Osteocyte (in vitro differentiated cells): Measurements from ENCODE around the gene SLC25A17. TPM values are rescaled to one million over a fixed set of nuclear protein-coding genes. Genes with fewer than 3 reads are reported as not detected.

Experiments
- DNase-seq: peaks from one replicate; pipeline ENCODE4 v3.0.0; 2021; ENCODE audit warnings: mixed read lengths; ENCODE audit not compliant: unreplicated experiment; ENCODE audit errors: extremely low spot score
- H3K27ac Mint-ChIP-seq: one replicate; pipeline ENCODE4 v1.8.0; 2021; ENCODE audit warnings: mild to moderate bottlenecking, mixed read lengths; ENCODE audit not compliant: unreplicated experiment
- H3K27me3 Mint-ChIP-seq: one replicate; pipeline ENCODE4 v1.8.0; 2021; ENCODE audit warnings: mixed read lengths; ENCODE audit not compliant: unreplicated experiment
- H3K36me3 Mint-ChIP-seq: one replicate; pipeline ENCODE4 v1.8.0; 2021; ENCODE audit warnings: mixed read lengths; ENCODE audit not compliant: unreplicated experiment
- H3K4me1 Mint-ChIP-seq: one replicate; pipeline ENCODE4 v1.8.0; 2021; ENCODE audit warnings: mixed read lengths; ENCODE audit not compliant: unreplicated experiment
- H3K4me3 Mint-ChIP-seq: one replicate; pipeline ENCODE4 v1.8.0; 2021; ENCODE audit warnings: mild to moderate bottlenecking, moderate library complexity, mixed read lengths; ENCODE audit not compliant: unreplicated experiment
- H3K9me3 Mint-ChIP-seq: one replicate; pipeline ENCODE4 v1.8.0; 2021; ENCODE audit warnings: mixed read lengths; ENCODE audit not compliant: unreplicated experiment
- total RNA-seq: library from RNA; stranded (reverse); gene quantifications from 2 replicates; pipeline ENCODE4 v1.2.1, GENCODE V29; 2021
- TF ChIP-seq, protein P1 (sequence below): fragments of 200-600 bp; sonication (generic); IDR thresholded peaks from 2 replicates; pipeline ENCODE4 v1.5.0; 2021; ENCODE audit warnings: antibody characterized with exemption, mild to moderate bottlenecking, moderate library complexity

The SLC25A17 gene
- total RNA-seq, 1 donor from 2014 or later, result 17.1 TPM

DNA sequence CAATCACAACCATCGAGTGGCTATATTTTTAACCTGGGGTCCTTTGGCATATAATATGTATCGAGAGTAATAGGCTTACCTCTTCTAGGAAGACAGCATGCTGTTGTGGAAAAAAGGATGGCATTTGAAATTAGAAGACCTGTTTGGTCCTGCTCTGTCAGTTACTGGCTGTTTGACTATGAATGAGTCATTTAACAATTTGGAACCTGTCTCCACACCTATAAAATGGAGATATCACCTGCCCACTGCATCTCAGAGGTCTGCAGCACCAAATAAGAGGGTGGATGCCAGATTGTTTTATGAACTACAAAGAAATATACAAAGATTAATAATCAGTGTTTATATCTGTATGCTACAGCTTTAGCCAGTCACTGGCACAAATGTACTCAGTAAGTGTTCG is 60.8 kb downstream of the SLC25A17 start:
- no peak overlapping the region for H3K27ac Mint-ChIP-seq
- TF ChIP-seq, protein P1, sequence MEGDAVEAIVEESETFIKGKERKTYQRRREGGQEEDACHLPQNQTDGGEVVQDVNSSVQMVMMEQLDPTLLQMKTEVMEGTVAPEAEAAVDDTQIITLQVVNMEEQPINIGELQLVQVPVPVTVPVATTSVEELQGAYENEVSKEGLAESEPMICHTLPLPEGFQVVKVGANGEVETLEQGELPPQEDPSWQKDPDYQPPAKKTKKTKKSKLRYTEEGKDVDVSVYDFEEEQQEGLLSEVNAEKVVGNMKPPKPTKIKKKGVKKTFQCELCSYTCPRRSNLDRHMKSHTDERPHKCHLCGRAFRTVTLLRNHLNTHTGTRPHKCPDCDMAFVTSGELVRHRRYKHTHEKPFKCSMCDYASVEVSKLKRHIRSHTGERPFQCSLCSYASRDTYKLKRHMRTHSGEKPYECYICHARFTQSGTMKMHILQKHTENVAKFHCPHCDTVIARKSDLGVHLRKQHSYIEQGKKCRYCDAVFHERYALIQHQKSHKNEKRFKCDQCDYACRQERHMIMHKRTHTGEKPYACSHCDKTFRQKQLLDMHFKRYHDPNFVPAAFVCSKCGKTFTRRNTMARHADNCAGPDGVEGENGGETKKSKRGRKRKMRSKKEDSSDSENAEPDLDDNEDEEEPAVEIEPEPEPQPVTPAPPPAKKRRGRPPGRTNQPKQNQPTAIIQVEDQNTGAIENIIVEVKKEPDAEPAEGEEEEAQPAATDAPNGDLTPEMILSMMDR, result no peak
- H3K4me3 Mint-ChIP-seq, result no peak overlapping the region
- no peak for DNase-seq
- H3K36me3 Mint-ChIP-seq, result no peaks in the 10 kb centered on the region
- H3K4me1 Mint-ChIP-seq, result peaks cover 4% of the 10 kb centered on the region
- no peaks in the 10 kb centered on the region for H3K27me3 Mint-ChIP-seq
- H3K9me3 Mint-ChIP-seq, result no peaks in the 10 kb centered on the region

- H3K9me3 Mint-ChIP-seq, result no peaks in the 10 kb centered on the region
- H3K36me3 Mint-ChIP-seq, result no peaks in the 10 kb centered on the region
- H3K4me3 Mint-ChIP-seq, result no peak overlapping the region
- TF ChIP-seq, protein P1, result no peak
- H3K27me3 Mint-ChIP-seq, result peaks cover under 1% of the 10 kb centered on the region
- peaks cover 4% of the 10 kb centered on the region for H3K4me1 Mint-ChIP-seq
- DNase-seq, result no peak
- no peak overlapping the region for H3K27ac Mint-ChIP-seq
Measured at GRCh38 chr22:40757071-40757470, 62.1 kb downstream of the SLC25A17 start.

DNA sequence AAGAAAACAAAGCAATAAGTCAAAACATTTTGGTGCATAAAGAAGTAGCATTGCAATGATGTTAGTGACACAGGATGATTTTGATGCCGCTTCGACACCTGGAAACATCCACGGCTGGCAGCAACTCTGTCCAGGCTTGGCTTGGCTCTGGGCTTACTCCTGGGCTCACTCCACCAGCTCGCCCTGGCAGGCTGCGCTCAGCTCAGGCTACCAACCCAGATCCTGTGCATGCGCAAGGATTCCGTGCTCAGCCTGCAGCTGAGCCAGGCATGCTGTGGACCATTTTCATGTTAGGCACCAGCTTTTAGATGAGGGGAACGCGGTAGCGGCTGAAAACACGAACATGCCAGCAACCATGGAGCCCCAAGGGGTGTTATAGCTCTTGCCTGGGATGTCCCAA is 66.0 kb downstream of the SLC25A17 start:
- H3K36me3 Mint-ChIP-seq, result no peaks in the 10 kb centered on the region
- TF ChIP-seq, protein P1, result no peak
- no peak for DNase-seq

DNA sequence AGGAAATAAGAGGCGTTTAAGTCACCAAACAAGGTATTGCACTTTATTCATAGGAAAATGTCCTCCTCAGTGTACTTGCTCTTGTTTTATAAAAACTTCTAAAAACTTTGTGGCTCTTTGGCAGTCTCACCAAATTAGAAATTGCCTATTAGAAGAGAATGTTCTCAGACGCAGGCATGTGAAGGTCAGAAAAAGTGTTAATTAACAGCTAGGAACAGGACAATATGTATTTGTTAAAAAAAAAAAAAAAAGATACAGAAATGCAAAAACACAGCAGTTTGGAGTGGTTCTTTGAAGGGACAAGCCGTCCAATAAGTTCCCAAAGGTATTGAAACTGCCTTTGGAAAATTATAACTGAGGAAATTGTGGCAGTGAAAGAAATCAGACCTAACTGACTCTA is 67.9 kb downstream of the SLC25A17 start:
- Mint-ChIP-seq H3K27me3 (peaks cover 3% of the 10 kb centered on the region), H3K9me3 (no peaks in the 10 kb centered on the region), H3K4me1 (no peaks in the 10 kb centered on the region), H3K36me3 (no peaks in the 10 kb centered on the region), H3K27ac (no peak overlapping the region), H3K4me3 (no peak overlapping the region)
- no peak for DNase-seq
- TF ChIP-seq, protein P1, result no peak

More for the DNA sequence above, 66.0 kb downstream of the SLC25A17 start:
- Mint-ChIP-seq H3K4me1 (no peaks in the 10 kb centered on the region), H3K4me3 (no peak overlapping the region), H3K27ac (no peak overlapping the region), H3K9me3 (no peaks in the 10 kb centered on the region), H3K27me3 (peaks cover 3% of the 10 kb centered on the region)

GRCh38 chr22:40749829-40750228 is 69.3 kb downstream of the SLC25A17 start:
- peaks cover 3% of the 10 kb centered on the region for H3K27me3 Mint-ChIP-seq

More at GRCh38 chr22:40749829-40750228, 69.3 kb downstream of the SLC25A17 start:
- no peak overlapping the region for H3K4me3 Mint-ChIP-seq
- no peak for DNase-seq
- TF ChIP-seq, protein P1, result no peak
- no peaks in the 10 kb centered on the region for H3K36me3 Mint-ChIP-seq
- no peaks in the 10 kb centered on the region for H3K9me3 Mint-ChIP-seq
- no peaks in the 10 kb centered on the region for H3K4me1 Mint-ChIP-seq
- no peak overlapping the region for H3K27ac Mint-ChIP-seq
